ENCODE data around the gene MPPED1.

GRCh38 chr22:43365715-43366440 lies 45.9 kb upstream of the MPPED1 start:
- TF ChIP-seq EZH2 (IDR thresholded peaks at IDR 0.05; ENCODE audit: low read length, missing control alignments) (no peak), CTCF (conservative IDR thresholded peaks at IDR 0.05 in 1 of 2, IDR thresholded peaks at IDR 0.05 in 1 of 2; ENCODE audit: low read depth in 1 of 2, low read length in 2 of 2) (no peak)
